Activated CD8-positive, alpha-beta memory T cell treated with anti-CD3 and anti-CD28 coated beads, Interleukin-2, amount 10 ng/mL, durations not matched to agents 7 days and 5 days (primary cell): Measurements from ENCODE around the gene DOK1. TPM values are rescaled to one million over a fixed set of nuclear protein-coding genes. Genes with fewer than 3 reads are reported as not detected.

Source experiments
- ATAC-seq: fragments of 150-1000 bp; cut with Tn5 transposase; one replicate; pipeline ENCODE4 v1.10.0; 2021; ENCODE audit warnings: moderate library complexity
- CTCF ChIA-PET: fragments of 350-600 bp; sonication (Branson Sonifier 250); formaldehyde crosslinking; loops from one replicate; lab custom pipeline; 2021; ENCODE audit warnings: antibody characterized with exemption; lab: Charles Lee
- DNase-seq: peaks from one replicate; pipeline ENCODE4 v3.0.0-alpha.2; 2020
- H3K27ac Mint-ChIP-seq: one replicate; pipeline ENCODE4 v1.8.0; 2021; ENCODE audit warnings: mild to moderate bottlenecking, mixed read lengths
- H3K27me3 Mint-ChIP-seq: one replicate; pipeline ENCODE4 v1.8.0; 2021; ENCODE audit warnings: mixed read lengths
- H3K36me3 Mint-ChIP-seq: one replicate; pipeline ENCODE4 v1.8.0; 2021; ENCODE audit warnings: mild to moderate bottlenecking, mixed read lengths
- H3K4me1 Mint-ChIP-seq: one replicate; pipeline ENCODE4 v1.8.0; 2021; ENCODE audit warnings: mixed read lengths
- H3K4me3 Mint-ChIP-seq: one replicate; pipeline ENCODE4 v1.8.0; 2021; ENCODE audit warnings: mild to moderate bottlenecking, moderate library complexity, mixed read lengths
- H3K9me3 Mint-ChIP-seq: one replicate; pipeline ENCODE4 v1.8.0; 2022; ENCODE audit warnings: low read depth, mixed read lengths
- total RNA-seq, 2 experiments: library from RNA; stranded (reverse); gene quantifications; one replicate each; pipeline ENCODE4 v1.2.3, GENCODE V29; 2021

Gene DOK1
- total RNA-seq, 2 experiments from 2014 or later: 47.1 to 52.1 TPM

GRCh38 chr2:74529357-74530238 is 24.9 kb upstream of the DOK1 start, which contains the start of the genes AUP1 and HTRA2:
AUP1 (minus strand) TSS chr2:74529706; CDS start chr2:74529629, 77 bp downstream.
HTRA2 (plus strand) TSS chr2:74529933; CDS start chr2:74530007, 74 bp downstream.
- Mint-ChIP-seq H3K27ac (peak within 1 kb of the TSS; percentile 97), H3K4me1 (peaks cover 46% of the 10 kb centered on the region), H3K4me3 (peak within 1 kb of the TSS; percentile 100), H3K27me3 (no peaks in the 10 kb centered on the region), H3K36me3 (peaks cover 48% of the 10 kb centered on the region), H3K9me3 (no peaks in the 10 kb centered on the region)
- peak; percentile 98 for DNase-seq
- ATAC-seq: peak; percentile 90
- CTCF ChIA-PET: interaction anchor here (0.6 to 6.4 kb wide), 9 partner anchors 13 to 123 kb away, joined by 3 to 98 read pairs (median 12); partner anchors contain the start of genes CCDC142, LBX2, TLX2 and TTC31

- CTCF ChIA-PET: interaction anchor here (0.8 to 6.4 kb wide), 19 partner anchors 9 to 281 kb away, joined by 3 to 98 read pairs (median 9); partner anchors contain the start of genes CCDC142, INO80B, LBX2 and MRPL53
These were observed 24.0 kb upstream of the DOK1 start for GRCh38 chr2:74530239-74531187.

GRCh38 chr2:74531666-74532065 is 22.9 kb upstream of the DOK1 start:
- no peak for ATAC-seq
- peaks cover 37% of the 10 kb centered on the region for H3K36me3 Mint-ChIP-seq
- peaks cover 41% of the 10 kb centered on the region for H3K4me1 Mint-ChIP-seq
- no peaks in the 10 kb centered on the region for H3K27me3 Mint-ChIP-seq
- DNase-seq: no peak
- H3K27ac Mint-ChIP-seq: peak overlapping the region; percentile 97
- H3K4me3 Mint-ChIP-seq: peak overlapping the region; percentile 100
- CTCF ChIA-PET: interaction anchor here (0.6 to 6.4 kb wide), 32 partner anchors 9 to 282 kb away, joined by 3 to 98 read pairs (median 5); partner anchors contain the start of genes CCDC142, INO80B, LBX2 and MRPL53
- H3K9me3 Mint-ChIP-seq: no peaks in the 10 kb centered on the region

More at GRCh38 chr2:74530239-74531187, 24.0 kb upstream of the DOK1 start:
- ATAC-seq: peak; percentile 16
- H3K27me3 Mint-ChIP-seq: no peaks in the 10 kb centered on the region
- peak; percentile 73 for DNase-seq
- H3K9me3 Mint-ChIP-seq: no peaks in the 10 kb centered on the region
- peaks cover 48% of the 10 kb centered on the region for H3K36me3 Mint-ChIP-seq
- peak overlapping the region; percentile 97 for H3K27ac Mint-ChIP-seq
- H3K4me3 Mint-ChIP-seq: peak overlapping the region; percentile 100
- H3K4me1 Mint-ChIP-seq: peaks cover 46% of the 10 kb centered on the region

GRCh38 chr2:74532222-74532621 is 22.3 kb upstream of the DOK1 start:
- peak overlapping the region; percentile 97 for H3K27ac Mint-ChIP-seq
- no peaks in the 10 kb centered on the region for H3K9me3 Mint-ChIP-seq
- no peaks in the 10 kb centered on the region for H3K27me3 Mint-ChIP-seq
- ATAC-seq: no peak
- CTCF ChIA-PET: interaction anchor here (0.6 to 6.4 kb wide), 30 partner anchors 9 to 264 kb away, joined by 3 to 98 read pairs (median 5); partner anchors contain the start of genes CCDC142, INO80B, LBX2 and MRPL53
- no peak for DNase-seq
- peaks cover 31% of the 10 kb centered on the region for H3K36me3 Mint-ChIP-seq
- H3K4me1 Mint-ChIP-seq: peaks cover 39% of the 10 kb centered on the region
- H3K4me3 Mint-ChIP-seq: peak overlapping the region; percentile 34

DNA sequence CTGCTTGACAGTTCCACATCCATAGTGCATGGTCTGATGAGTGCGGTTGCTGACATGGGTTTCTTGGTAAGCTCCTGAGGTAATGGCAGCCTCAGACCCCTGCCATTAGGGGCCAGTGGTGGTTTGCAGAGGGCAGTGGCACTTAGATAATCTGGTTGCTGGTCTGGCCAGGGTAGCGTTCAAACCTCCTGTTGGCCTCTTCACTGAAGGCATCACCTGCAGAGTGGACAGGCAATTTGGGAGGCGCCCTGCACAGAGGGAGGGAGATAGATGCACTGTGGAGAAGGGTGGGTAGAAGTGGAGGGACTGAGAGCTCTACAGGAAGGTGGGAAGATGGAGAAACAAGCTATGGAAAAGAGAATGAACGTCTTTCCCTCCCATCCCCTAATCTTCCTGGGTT is 21.1 kb upstream of the DOK1 start:
- Mint-ChIP-seq H3K4me1 (peaks cover 32% of the 10 kb centered on the region), H3K36me3 (peaks cover 19% of the 10 kb centered on the region), H3K27me3 (peaks cover 10% of the 10 kb centered on the region), H3K4me3 (no peak overlapping the region), H3K9me3 (no peaks in the 10 kb centered on the region), H3K27ac (no peak overlapping the region)
- CTCF ChIA-PET: interaction anchor here (1.2 to 6.4 kb wide), 6 partner anchors 10 to 81 kb away, joined by 3 to 98 read pairs (median 12); partner anchors contain the start of genes CCDC142 and TTC31
- DNase-seq (no peak), ATAC-seq (no peak)

GRCh38 chr2:74534411-74534810 is 20.1 kb upstream of the DOK1 start:
- Mint-ChIP-seq H3K4me3 (no peak overlapping the region), H3K4me1 (peaks cover 35% of the 10 kb centered on the region)
- CTCF ChIA-PET: interaction anchor here (1.4 to 6.1 kb wide), 2 partner anchors 17 to 52 kb away, joined by 4 to 98 read pairs; no protein-coding TSS in a partner anchor

GRCh38 chr2:74535440-74535965 is 19.0 kb upstream of the DOK1 start:
- Mint-ChIP-seq H3K27me3 (peaks cover 17% of the 10 kb centered on the region), H3K4me1 (peaks cover 38% of the 10 kb centered on the region), H3K4me3 (no peak overlapping the region), H3K27ac (no peak overlapping the region), H3K9me3 (no peaks in the 10 kb centered on the region), H3K36me3 (peaks cover 15% of the 10 kb centered on the region)
- no peak for ATAC-seq
- no peak for DNase-seq
- CTCF ChIA-PET: interaction anchor here (1.2 kb wide), 1 partner anchor 286 kb away, joined by 4 read pairs; no protein-coding TSS in a partner anchor

More at GRCh38 chr2:74534411-74534810, 20.1 kb upstream of the DOK1 start:
- H3K36me3 Mint-ChIP-seq: peaks cover 15% of the 10 kb centered on the region
- DNase-seq (no peak), ATAC-seq (no peak)
- H3K9me3 Mint-ChIP-seq: no peaks in the 10 kb centered on the region
- peaks cover 17% of the 10 kb centered on the region for H3K27me3 Mint-ChIP-seq
- no peak overlapping the region for H3K27ac Mint-ChIP-seq

DNA sequence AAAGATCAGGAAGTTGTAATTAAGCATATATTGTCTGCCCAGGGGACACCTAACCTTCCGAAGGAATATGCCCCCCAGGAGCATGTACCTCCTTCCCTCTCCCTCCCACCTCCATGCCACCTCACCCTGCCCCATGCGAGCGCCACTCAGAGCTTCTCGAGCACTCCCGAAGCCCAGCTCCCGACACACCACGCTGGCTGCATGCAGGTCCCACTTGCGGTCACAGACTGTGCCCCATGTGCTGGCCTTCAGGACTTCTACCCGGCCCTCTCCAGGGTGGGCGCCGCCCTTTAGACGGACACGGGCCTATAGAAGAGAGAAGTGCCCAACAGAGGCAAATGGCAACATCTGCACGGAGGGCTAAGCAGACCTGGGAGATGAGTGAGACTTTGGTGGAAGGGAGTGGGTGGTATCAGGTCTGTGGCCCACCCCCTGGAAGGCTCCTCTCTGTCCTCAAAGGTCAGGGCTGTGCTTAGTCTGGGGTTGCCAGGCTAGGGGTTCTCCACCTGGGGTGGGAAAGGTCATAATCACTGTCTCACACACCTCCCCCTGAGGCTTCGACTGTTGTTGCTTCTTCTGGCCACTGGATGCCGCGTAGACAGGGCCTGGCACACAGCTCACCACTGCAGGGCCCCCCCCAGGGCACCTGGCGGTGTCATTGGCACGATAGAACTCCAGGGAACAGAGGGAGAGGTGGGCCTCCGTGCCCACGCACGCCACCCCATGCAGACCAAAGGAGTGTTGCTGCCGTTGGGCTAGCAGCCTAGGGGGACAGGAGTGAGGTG is 18.2 kb upstream of the DOK1 start:
- Mint-ChIP-seq H3K9me3 (no peaks in the 10 kb centered on the region), H3K27ac (no peak overlapping the region), H3K36me3 (peaks cover 12% of the 10 kb centered on the region), H3K4me1 (peaks cover 29% of the 10 kb centered on the region), H3K27me3 (peaks cover 17% of the 10 kb centered on the region), H3K4me3 (no peak overlapping the region)
- DNase-seq (no peak), ATAC-seq (no peak)
- CTCF ChIA-PET: interaction anchor here (1.2 kb wide), 1 partner anchor 287 kb away, joined by 4 read pairs; no protein-coding TSS in a partner anchor

DNA sequence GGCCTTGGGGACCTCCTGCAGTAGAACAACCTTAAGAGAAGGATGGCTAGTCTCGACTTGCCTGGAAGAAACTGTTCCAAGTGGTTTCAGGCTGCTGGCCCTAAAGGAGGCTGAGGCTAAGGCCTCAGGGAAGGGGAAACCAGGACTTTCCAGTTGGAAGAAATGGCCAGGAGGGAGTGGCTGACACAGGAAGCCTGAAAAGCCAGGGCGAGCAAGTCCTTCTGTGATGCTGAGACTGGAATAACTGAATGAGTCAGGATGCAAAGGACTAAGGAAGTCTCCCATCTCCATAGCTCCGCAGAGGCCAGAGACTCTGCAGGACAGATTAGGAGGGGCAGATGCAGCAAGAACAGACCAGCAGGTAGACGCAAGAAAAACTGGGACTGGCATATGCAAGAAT is 17.4 kb upstream of the DOK1 start:
- Mint-ChIP-seq H3K27me3 (peaks cover 19% of the 10 kb centered on the region), H3K9me3 (no peaks in the 10 kb centered on the region), H3K36me3 (peaks cover 9% of the 10 kb centered on the region), H3K4me1 (peaks cover 21% of the 10 kb centered on the region), H3K27ac (no peak overlapping the region), H3K4me3 (no peak overlapping the region)
- no peak for DNase-seq
- CTCF ChIA-PET: no interaction called here
- ATAC-seq: no peak

DNA sequence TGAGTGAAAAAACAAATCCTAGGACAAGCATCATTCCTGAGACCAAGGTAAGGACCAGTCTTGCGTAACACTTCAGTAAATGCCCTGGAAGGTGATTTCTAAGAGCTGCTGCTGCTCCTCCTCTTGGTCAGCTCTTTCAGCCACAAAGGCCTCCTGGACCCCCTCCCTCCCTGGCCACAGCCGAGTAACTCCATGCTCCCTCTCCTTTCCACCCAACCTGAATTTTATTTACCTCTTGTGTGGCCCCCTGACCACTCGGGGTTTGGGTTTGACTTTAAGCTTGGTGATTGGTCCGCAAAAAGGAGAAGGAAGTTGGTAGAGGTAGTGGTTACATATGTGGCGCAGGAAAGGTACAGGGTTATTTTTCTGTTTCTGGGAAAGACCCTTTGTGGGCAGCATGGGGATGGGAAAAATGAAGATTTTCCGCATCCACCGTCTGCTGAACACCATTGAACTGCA is 15.6 kb upstream of the DOK1 start:
- H3K27ac Mint-ChIP-seq: no peak overlapping the region
- CTCF ChIA-PET: interaction anchor here (1.0 to 1.6 kb wide), 5 partner anchors 8 to 56 kb away, joined by 3 to 8 read pairs (median 3); partner anchors contain the start of genes CCDC142 and TTC31
- H3K4me3 Mint-ChIP-seq: no peak overlapping the region
- ATAC-seq (no peak), DNase-seq (no peak)
- H3K9me3 Mint-ChIP-seq: no peaks in the 10 kb centered on the region
- peaks cover 19% of the 10 kb centered on the region for H3K4me1 Mint-ChIP-seq
- peaks cover 1% of the 10 kb centered on the region for H3K36me3 Mint-ChIP-seq
- peaks cover 29% of the 10 kb centered on the region for H3K27me3 Mint-ChIP-seq

DNA sequence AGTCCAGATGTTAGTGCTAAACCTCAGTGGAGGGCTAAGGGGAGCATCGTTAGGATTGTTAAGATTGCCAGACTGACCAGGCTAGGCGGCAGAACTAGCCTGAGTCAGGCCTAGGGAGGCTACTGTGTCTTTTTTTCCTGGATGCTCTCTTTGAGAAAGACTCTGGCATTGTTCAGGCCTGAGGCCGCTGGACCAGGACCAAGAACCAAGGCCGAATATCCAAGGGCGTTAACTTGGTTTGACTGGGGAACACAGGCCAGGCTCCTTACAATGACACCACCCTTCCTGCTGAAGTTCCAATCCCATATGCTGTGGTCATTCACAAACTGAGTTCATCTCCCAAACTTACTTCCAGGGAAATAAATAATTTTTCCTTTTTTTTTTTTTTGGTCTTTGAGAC is 14.2 kb upstream of the DOK1 start:
- peaks cover 19% of the 10 kb centered on the region for H3K4me1 Mint-ChIP-seq
- H3K4me3 Mint-ChIP-seq: no peak overlapping the region
- peaks cover 42% of the 10 kb centered on the region for H3K27me3 Mint-ChIP-seq
- DNase-seq (no peak), ATAC-seq (no peak)
- CTCF ChIA-PET: interaction anchor here (0.7 to 1.3 kb wide), 2 partner anchors 30 to 45 kb away, joined by 3 to 5 read pairs; no protein-coding TSS in a partner anchor
- H3K36me3 Mint-ChIP-seq: no peaks in the 10 kb centered on the region
- no peaks in the 10 kb centered on the region for H3K9me3 Mint-ChIP-seq
- no peak overlapping the region for H3K27ac Mint-ChIP-seq
